ENCODE results near the gene C3orf80. TPM values are rescaled to one million over a fixed set of nuclear protein-coding genes. Genes with fewer than 3 reads are reported as not detected.
"Not testable (repeated sequence)": the region's sequence is repeated elsewhere in the genome, so short reads cannot be mapped to it uniquely, and the experiment has no call there.

Gene C3orf80
- polyA plus RNA-seq, 12 donors: 0.08 to 3.8 (median 0.22) TPM; not detected in 1

GRCh38 chr3:160210799-160211221 is 14.4 kb upstream of the C3orf80 start:
- DNase-seq: no peak

GRCh38 chr3:160213191-160213590 is 12.0 kb upstream of the C3orf80 start:
- DNase-seq: no peak

- DNase-seq: no peak
Observed at GRCh38 chr3:160217675-160218074, 7.5 kb upstream of the C3orf80 start.

- DNase-seq: no peak
Observed at GRCh38 chr3:160218136-160218535, 7.1 kb upstream of the C3orf80 start.

GRCh38 chr3:160220038-160220437 is 5.2 kb upstream of the C3orf80 start:
- DNase-seq: no peak

GRCh38 chr3:160221019-160221418 is 4.2 kb upstream of the C3orf80 start:
- DNase-seq: no peak

GRCh38 chr3:160224256-160224655 is 966 bp upstream of the C3orf80 start:
- no peak for DNase-seq

- DNase-seq: no peak
Observed at GRCh38 chr3:160224811-160225175, 429 bp upstream of the C3orf80 start.

- DNase-seq: no peak
Observed at GRCh38 chr3:160226026-160226907, 1.0 kb downstream of the C3orf80 start.

- DNase-seq: no peak
Observed at GRCh38 chr3:160227419-160227818, 2.2 kb downstream of the C3orf80 start.

- no peak for DNase-seq
Observed at GRCh38 chr3:160232014-160232413, 6.8 kb downstream of the C3orf80 start.

GRCh38 chr3:160240719-160241118 is 15.5 kb downstream of the C3orf80 start:
- DNase-seq: not testable (repeated sequence)

GRCh38 chr3:160245261-160245800 is 20.1 kb downstream of the C3orf80 start:
- no peak for DNase-seq

GRCh38 chr3:160247766-160248165 is 22.5 kb downstream of the C3orf80 start:
- DNase-seq: no peak

- no peak for DNase-seq
Observed at GRCh38 chr3:160253298-160253697, 28.1 kb downstream of the C3orf80 start.

GRCh38 chr3:160257606-160258005 is 32.4 kb downstream of the C3orf80 start:
- no peak for DNase-seq

GRCh38 chr3:160259589-160259988 is 34.4 kb downstream of the C3orf80 start:
- no peak for DNase-seq

- DNase-seq: no peak
Observed at GRCh38 chr3:160260587-160261270, 35.5 kb downstream of the C3orf80 start.

GRCh38 chr3:160265088-160265487 is 39.9 kb downstream of the C3orf80 start:
- no peak for DNase-seq

Measured in muscle of arm (tissue), 12 donors.